ENCODE measurements around the gene OPN1MW.
"Not testable (repeated sequence)": the region's sequence is repeated elsewhere in the genome, so short reads cannot be mapped to it uniquely, and the experiment has no call there.

DNA sequence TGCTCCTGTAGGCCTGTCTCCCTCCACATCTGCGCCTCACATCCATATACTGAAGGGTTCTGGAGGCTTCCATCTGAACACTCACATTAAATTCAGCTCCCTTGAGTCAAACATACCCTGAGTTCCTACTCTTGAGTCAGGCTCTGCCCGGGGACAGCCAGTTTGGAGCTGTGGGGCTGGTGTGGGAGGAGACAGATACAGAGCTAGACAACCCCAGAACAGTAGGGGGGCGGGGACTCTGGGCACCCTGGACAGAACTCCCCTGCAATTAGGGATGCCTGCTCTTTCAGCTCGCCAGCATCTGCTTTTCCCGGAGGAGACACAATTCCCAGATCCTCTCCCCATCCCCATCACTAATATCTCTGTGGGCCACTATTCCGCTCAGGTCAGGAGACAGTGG, 42.9 kb downstream of the OPN1MW start:
- not testable (repeated sequence) for TF ChIP-seq EZH2 (IDR thresholded peaks at IDR 0.05; ENCODE audit: low read length, missing control alignments)
- TF ChIP-seq, protein P1, sequence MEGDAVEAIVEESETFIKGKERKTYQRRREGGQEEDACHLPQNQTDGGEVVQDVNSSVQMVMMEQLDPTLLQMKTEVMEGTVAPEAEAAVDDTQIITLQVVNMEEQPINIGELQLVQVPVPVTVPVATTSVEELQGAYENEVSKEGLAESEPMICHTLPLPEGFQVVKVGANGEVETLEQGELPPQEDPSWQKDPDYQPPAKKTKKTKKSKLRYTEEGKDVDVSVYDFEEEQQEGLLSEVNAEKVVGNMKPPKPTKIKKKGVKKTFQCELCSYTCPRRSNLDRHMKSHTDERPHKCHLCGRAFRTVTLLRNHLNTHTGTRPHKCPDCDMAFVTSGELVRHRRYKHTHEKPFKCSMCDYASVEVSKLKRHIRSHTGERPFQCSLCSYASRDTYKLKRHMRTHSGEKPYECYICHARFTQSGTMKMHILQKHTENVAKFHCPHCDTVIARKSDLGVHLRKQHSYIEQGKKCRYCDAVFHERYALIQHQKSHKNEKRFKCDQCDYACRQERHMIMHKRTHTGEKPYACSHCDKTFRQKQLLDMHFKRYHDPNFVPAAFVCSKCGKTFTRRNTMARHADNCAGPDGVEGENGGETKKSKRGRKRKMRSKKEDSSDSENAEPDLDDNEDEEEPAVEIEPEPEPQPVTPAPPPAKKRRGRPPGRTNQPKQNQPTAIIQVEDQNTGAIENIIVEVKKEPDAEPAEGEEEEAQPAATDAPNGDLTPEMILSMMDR (conservative IDR thresholded peaks at IDR 0.05 in 1 of 2, IDR thresholded peaks at IDR 0.05 in 1 of 2; ENCODE audit: low read depth in 1 of 2, low read length in 2 of 2): not testable (repeated sequence)

Measured in fibroblast of lung (primary cell).